K562 (cell line): ENCODE measurements around the gene SPATA21. TPM values are rescaled to one million over a fixed set of nuclear protein-coding genes. Genes with fewer than 3 reads are reported as not detected.

Experiments
- BRF1 ChIP-seq: IDR thresholded peaks from 3 replicates; pipeline ENCODE4 v1.6.1; 2011; ENCODE audit warnings: borderline replicate concordance, mild to moderate bottlenecking; ENCODE audit not compliant: insufficient read length; ENCODE audit errors: extremely low read depth
- CEBPG ChIP-seq, 3 experiments: fragments of 200-800 bp in 1 of 3; sonication (Bioruptor generic) in 1 of 3; sonication (generic) in 1 of 3; formaldehyde crosslinking in 1 of 3; IDR thresholded peaks in 2 of 3; conservative IDR thresholded peaks in 1 of 3; 2 replicates each; pipeline versions ENCODE4 v1.6.1 to v1.8.0; 2016 to 2022; ENCODE audit warnings: missing compliant biosample characterization in 2 of 3, missing genetic modification characterization in 2 of 3, mild to moderate bottlenecking in 1 of 3, missing genetic modification reagents in 1 of 3
- EHMT2 ChIP-seq: fragments of 450-650 bp; IDR thresholded peaks from 2 replicates; pipeline ENCODE4 v1.6.1; 2018; ENCODE audit warnings: antibody characterized with exemption
- FOXK1 ChIP-seq: sonication (generic); formaldehyde crosslinking; IDR thresholded peaks from 2 replicates; pipeline ENCODE4 v1.8.0; 2022; ENCODE audit warnings: missing genetic modification reagents, mild to moderate bottlenecking, borderline replicate concordance
- IRF2 ChIP-seq: sonication (generic); formaldehyde crosslinking; IDR thresholded peaks from 2 replicates; pipeline ENCODE4 v1.8.1; 2022; ENCODE audit warnings: mild to moderate bottlenecking, missing genetic modification reagents
- JUN ChIP-seq, 2 experiments: sonication (generic) in 1 of 2; formaldehyde crosslinking in 1 of 2; IDR thresholded peaks; 2 replicates each; pipeline versions ENCODE4 v1.6.1 to v1.8.0; 2012 to 2022; ENCODE audit warnings: borderline replicate concordance in 2 of 2, mild to moderate bottlenecking in 2 of 2, improper control_type of control experiment in 1 of 2, low read depth in 1 of 2, low read length in 1 of 2, missing genetic modification reagents in 1 of 2
- MAZ ChIP-seq, 2 experiments: fragments of 450-650 bp in 1 of 2; sonication (generic) in 1 of 2; formaldehyde crosslinking; IDR thresholded peaks in 1 of 2; conservative IDR thresholded peaks in 1 of 2; 2 replicates each; pipeline versions ENCODE4 v1.4.0 to v1.5.0; 2020; ENCODE audit warnings: mild to moderate bottlenecking in 1 of 2, missing genetic modification reagents in 1 of 2
- NCOA6 ChIP-seq: fragments of 450-650 bp; IDR thresholded peaks from 2 replicates; pipeline ENCODE4 v1.6.1; 2017; ENCODE audit warnings: mild to moderate bottlenecking
- PHF20 ChIP-seq: fragments of 450-650 bp; IDR thresholded peaks from 2 replicates; pipeline ENCODE4 v1.6.1; 2018; ENCODE audit not compliant: partially characterized antibody
- SIX5 ChIP-seq, 2 experiments: IDR thresholded peaks; 2 replicates each; pipeline ENCODE4 v1.6.1; 2011; ENCODE audit warnings: low read length in 2 of 2, borderline replicate concordance in 1 of 2, low read depth in 1 of 2, mild to moderate bottlenecking in 1 of 2, moderate library complexity in 1 of 2; ENCODE audit not compliant: insufficient read depth in 1 of 2
- SMAD1 ChIP-seq: fragments of 150-350 bp; IDR thresholded peaks from 2 replicates; pipeline ENCODE4 v1.6.1; 2014; ENCODE audit warnings: low read length, low read depth; ENCODE audit not compliant: partially characterized antibody
- polyA plus RNA-seq, 8 experiments: library from polyadenylated mRNA; depleted of rRNA in 4 of 8; stranded (reverse) in 5 of 8; unstranded in 3 of 8; fragments of >200 nt; fragmentation: Nextera tagmentation in 2 of 8; fragmentation: Illumina TruSeq in 1 of 8; extraction: Ambion mirVana in 2 of 8; extraction: Trizol in 1 of 8; gene quantifications; 2 replicates each; pipeline versions ENCODE4 v1.2.1 to v1.2.3, GENCODE V29; 2011 to 2014; ENCODE audit warnings: inconsistent platforms in 1 of 8, missing spikeins in 1 of 8
- total RNA-seq, 7 experiments: library from RNA; depleted of rRNA in 6 of 7; stranded (reverse); fragments of >200 nt in 6 of 7; fragmentation: Illumina TruSeq in 2 of 7; extraction: Trizol in 2 of 7; gene quantifications; 2 replicates each; pipeline versions ENCODE4 v1.2.1 to v1.2.3, GENCODE V29; 2011 to 2021; ENCODE audit warnings: low replicate concordance in 1 of 7
- TF ChIP-seq, protein P1 (sequence below): fragments of 450-650 bp; formaldehyde crosslinking; IDR thresholded peaks from 2 replicates; pipeline ENCODE4 v1.4.0; 2020; ENCODE audit warnings: mild to moderate bottlenecking
- TF ChIP-seq, protein P2 (sequence below): sonication (generic); formaldehyde crosslinking; IDR thresholded peaks from 2 replicates; pipeline ENCODE4 v1.8.0; 2022; ENCODE audit warnings: mild to moderate bottlenecking, missing genetic modification reagents
- TF ChIP-seq, protein P3 (sequence below): sonication (generic); formaldehyde crosslinking; IDR thresholded peaks from 2 replicates; pipeline ENCODE4 v1.9.0; 2022; ENCODE audit warnings: mild to moderate bottlenecking, missing genetic modification reagents
- TF ChIP-seq, protein P4 (sequence below), 2 experiments: fragments of 450-650 bp in 1 of 2; sonication (generic) in 1 of 2; formaldehyde crosslinking in 1 of 2; IDR thresholded peaks in 1 of 2; conservative IDR thresholded peaks in 1 of 2; 2 replicates each; pipeline versions ENCODE4 v1.6.1 to v1.8.1; 2016 to 2023; ENCODE audit warnings: mild to moderate bottlenecking in 2 of 2, moderate library complexity in 2 of 2, inconsistent platforms in 1 of 2, missing genetic modification reagents in 1 of 2
- TF ChIP-seq, protein P5 (sequence below): fragments of 250-450 bp; sonication (Bioruptor Pico); IDR thresholded peaks from 2 replicates; pipeline ENCODE4 v1.4.0; 2020; ENCODE audit warnings: mild to moderate bottlenecking
- TF ChIP-seq, protein P6 (sequence below): fragments of 250-450 bp; sonication (Bioruptor Pico); IDR thresholded peaks from 2 replicates; pipeline ENCODE4 v1.8.0; 2022; ENCODE audit warnings: moderate library complexity, mild to moderate bottlenecking, inconsistent platforms

Gene SPATA21
- total and polyA plus RNA-seq, 9 of the 15 experiments (the other 6 are each of a cell fraction or from before 2014, with no cell fraction given), result 0.10 to 0.36 (median 0.13) TPM; not detected in 3

DNA sequence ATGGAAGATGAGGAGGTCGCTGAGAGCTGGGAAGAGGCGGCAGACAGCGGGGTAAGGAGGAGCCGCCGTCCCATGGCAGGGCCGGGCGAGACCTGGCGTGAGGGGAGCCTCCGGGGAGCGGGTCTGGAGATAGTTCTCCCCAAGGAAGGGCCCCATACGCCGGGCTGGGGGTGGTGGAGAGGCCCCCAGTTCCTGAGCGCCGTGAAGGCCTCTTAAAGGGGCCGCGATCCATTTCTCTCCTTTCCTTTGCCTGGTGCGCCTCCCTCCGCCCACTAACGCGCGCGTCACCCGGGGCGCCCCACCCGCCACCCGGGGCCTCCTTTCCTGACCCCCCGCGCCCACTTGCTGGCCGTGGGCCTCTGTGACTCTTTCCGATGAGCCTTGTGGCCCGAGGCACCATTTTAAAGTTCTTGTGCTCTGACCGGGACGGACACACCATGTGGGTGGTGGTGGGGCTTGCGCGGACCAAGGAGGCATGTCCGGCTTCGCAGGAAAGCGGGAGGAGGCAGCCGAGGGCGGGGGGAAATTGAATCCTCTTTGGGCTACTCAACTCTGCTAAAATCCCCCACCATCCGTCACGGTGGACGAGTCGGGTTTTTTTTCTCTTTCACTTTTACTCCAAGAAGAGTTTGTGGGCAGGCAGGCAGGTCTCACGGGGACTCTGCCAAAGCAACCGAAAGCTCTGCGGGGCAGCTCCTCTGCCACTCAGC lies 69.8 kb downstream of the SPATA21 start (continued):
- no peak for TF ChIP-seq SIX5 (IDR thresholded peaks at IDR 0.05; ENCODE audit: borderline replicate concordance in 1 of 2, insufficient read depth in 1 of 2, low read depth in 1 of 2, low read length in 2 of 2)
- no peak; the same call in 1 of the 2 replicates for TF ChIP-seq JUN (IDR thresholded peaks at IDR 0.05; ENCODE audit: borderline replicate concordance, low read depth, low read length)
- TF ChIP-seq JUN (CRISPR knock-in tag; IDR thresholded peaks at IDR 0.05; ENCODE audit: borderline replicate concordance), result peak; percentile 89; the same call in 1 of the 2 replicates
- TF ChIP-seq NCOA6, result no peak
- TF ChIP-seq, protein P1, sequence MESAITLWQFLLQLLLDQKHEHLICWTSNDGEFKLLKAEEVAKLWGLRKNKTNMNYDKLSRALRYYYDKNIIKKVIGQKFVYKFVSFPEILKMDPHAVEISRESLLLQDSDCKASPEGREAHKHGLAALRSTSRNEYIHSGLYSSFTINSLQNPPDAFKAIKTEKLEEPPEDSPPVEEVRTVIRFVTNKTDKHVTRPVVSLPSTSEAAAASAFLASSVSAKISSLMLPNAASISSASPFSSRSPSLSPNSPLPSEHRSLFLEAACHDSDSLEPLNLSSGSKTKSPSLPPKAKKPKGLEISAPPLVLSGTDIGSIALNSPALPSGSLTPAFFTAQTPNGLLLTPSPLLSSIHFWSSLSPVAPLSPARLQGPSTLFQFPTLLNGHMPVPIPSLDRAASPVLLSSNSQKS, result no peak
- TF ChIP-seq BRF1, result no peak
- TF ChIP-seq, protein P2, sequence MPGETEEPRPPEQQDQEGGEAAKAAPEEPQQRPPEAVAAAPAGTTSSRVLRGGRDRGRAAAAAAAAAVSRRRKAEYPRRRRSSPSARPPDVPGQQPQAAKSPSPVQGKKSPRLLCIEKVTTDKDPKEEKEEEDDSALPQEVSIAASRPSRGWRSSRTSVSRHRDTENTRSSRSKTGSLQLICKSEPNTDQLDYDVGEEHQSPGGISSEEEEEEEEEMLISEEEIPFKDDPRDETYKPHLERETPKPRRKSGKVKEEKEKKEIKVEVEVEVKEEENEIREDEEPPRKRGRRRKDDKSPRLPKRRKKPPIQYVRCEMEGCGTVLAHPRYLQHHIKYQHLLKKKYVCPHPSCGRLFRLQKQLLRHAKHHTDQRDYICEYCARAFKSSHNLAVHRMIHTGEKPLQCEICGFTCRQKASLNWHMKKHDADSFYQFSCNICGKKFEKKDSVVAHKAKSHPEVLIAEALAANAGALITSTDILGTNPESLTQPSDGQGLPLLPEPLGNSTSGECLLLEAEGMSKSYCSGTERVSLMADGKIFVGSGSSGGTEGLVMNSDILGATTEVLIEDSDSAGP (CRISPR knock-in tag), result peak; percentile 96
- TF ChIP-seq PHF20, result peak; percentile 88
- TF ChIP-seq, protein P3, sequence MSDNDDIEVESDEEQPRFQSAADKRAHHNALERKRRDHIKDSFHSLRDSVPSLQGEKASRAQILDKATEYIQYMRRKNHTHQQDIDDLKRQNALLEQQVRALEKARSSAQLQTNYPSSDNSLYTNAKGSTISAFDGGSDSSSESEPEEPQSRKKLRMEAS (CRISPR knock-in tag), result peak; percentile 76
- TF ChIP-seq, protein P4, sequence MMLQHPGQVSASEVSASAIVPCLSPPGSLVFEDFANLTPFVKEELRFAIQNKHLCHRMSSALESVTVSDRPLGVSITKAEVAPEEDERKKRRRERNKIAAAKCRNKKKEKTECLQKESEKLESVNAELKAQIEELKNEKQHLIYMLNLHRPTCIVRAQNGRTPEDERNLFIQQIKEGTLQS (IDR thresholded peaks at IDR 0.05), result no peak
- TF ChIP-seq, protein P4 (CRISPR knock-in tag; conservative IDR thresholded peaks at IDR 0.05), result peak; percentile 17; the same call in 1 of the 2 replicates
- TF ChIP-seq EHMT2, result no peak
- 0 out of 2 replicates have a peak, but pooled peaks have one; percentile 36 for TF ChIP-seq CEBPG (CRISPR knock-in tag; IDR thresholded peaks at IDR 0.05)
- no peak for TF ChIP-seq CEBPG (tag; conservative IDR thresholded peaks at IDR 0.05 in 1 of 2, IDR thresholded peaks at IDR 0.05 in 1 of 2)
- no peak for TF ChIP-seq FOXK1
- peak; percentile 49 for TF ChIP-seq SMAD1
- TF ChIP-seq, protein P5, sequence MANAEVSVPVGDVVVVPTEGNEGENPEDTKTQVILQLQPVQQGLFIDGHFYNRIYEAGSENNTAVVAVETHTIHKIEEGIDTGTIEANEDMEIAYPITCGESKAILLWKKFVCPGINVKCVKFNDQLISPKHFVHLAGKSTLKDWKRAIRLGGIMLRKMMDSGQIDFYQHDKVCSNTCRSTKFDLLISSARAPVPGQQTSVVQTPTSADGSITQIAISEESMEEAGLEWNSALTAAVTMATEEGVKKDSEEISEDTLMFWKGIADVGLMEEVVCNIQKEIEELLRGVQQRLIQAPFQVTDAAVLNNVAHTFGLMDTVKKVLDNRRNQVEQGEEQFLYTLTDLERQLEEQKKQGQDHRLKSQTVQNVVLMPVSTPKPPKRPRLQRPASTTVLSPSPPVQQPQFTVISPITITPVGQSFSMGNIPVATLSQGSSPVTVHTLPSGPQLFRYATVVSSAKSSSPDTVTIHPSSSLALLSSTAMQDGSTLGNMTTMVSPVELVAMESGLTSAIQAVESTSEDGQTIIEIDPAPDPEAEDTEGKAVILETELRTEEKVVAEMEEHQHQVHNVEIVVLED (CRISPR knock-in tag), result no peak
- TF ChIP-seq, protein P6, sequence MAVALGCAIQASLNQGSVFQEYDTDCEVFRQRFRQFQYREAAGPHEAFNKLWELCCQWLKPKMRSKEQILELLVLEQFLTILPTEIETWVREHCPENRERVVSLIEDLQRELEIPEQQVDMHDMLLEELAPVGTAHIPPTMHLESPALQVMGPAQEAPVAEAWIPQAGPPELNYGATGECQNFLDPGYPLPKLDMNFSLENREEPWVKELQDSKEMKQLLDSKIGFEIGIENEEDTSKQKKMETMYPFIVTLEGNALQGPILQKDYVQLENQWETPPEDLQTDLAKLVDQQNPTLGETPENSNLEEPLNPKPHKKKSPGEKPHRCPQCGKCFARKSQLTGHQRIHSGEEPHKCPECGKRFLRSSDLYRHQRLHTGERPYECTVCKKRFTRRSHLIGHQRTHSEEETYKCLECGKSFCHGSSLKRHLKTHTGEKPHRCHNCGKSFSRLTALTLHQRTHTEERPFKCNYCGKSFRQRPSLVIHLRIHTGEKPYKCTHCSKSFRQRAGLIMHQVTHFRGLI (CRISPR knock-in tag), result no peak
- peak; percentile 97 to 99 for TF ChIP-seq MAZ (CRISPR knock-in tag; conservative IDR thresholded peaks at IDR 0.05 in 1 of 2, IDR thresholded peaks at IDR 0.05 in 1 of 2)
- TF ChIP-seq IRF2 (CRISPR knock-in tag), result no peak
